ENCODE data around the gene ERP27.
A peak's percentile ranks its signal among the peaks of the same experiment; 100 is the strongest.

Gene ERP27

GRCh38 chr12:14937689-14938088 lies 648 bp downstream of the ERP27 start:
- Histone ChIP-seq H3K27ac (ENCODE audit: low read depth, low read length, severe bottlenecking) (no peak overlapping the region), H3K36me3 (ENCODE audit: control insufficient read depth, insufficient read depth, low read length) (no peaks in the 10 kb centered on the region), H3K9me3 (ENCODE audit: control insufficient read depth, low read length) (no peaks in the 10 kb centered on the region), H3K4me1 (ENCODE audit: control insufficient read depth, insufficient read depth, low read length, poor library complexity, severe bottlenecking) (peaks cover 14% of the 10 kb centered on the region), H3K4me3 (ENCODE audit: extremely low read depth, insufficient read depth, low read length, poor library complexity, severe bottlenecking) (no peak overlapping the region)
- 80% methylated on average over 1 of the region's 1 CpG; no CpG with 5 or more reads in 1 of the 2 experiments for WGBS, 2 experiments (ENCODE audit: insufficient coverage in 2 of 2)

- 92 to 100% methylated on average over 1 to 2 of the region's 3 CpGs for WGBS, 2 experiments (ENCODE audit: insufficient coverage in 2 of 2)
- H3K4me3 ChIP-seq (ENCODE audit: extremely low read depth, insufficient read depth, low read length, poor library complexity, severe bottlenecking) = no peak overlapping the region
- peaks cover 14% of the 10 kb centered on the region for H3K4me1 ChIP-seq (ENCODE audit: control insufficient read depth, insufficient read depth, low read length, poor library complexity, severe bottlenecking)
- no peaks in the 10 kb centered on the region for H3K9me3 ChIP-seq (ENCODE audit: control insufficient read depth, low read length)
- H3K36me3 ChIP-seq (ENCODE audit: control insufficient read depth, insufficient read depth, low read length) = no peaks in the 10 kb centered on the region
- H3K27ac ChIP-seq (ENCODE audit: low read depth, low read length, severe bottlenecking) = peak overlapping the region; percentile 47
These were observed 1.3 kb downstream of the ERP27 start for GRCh38 chr12:14937014-14937413.

DNA sequence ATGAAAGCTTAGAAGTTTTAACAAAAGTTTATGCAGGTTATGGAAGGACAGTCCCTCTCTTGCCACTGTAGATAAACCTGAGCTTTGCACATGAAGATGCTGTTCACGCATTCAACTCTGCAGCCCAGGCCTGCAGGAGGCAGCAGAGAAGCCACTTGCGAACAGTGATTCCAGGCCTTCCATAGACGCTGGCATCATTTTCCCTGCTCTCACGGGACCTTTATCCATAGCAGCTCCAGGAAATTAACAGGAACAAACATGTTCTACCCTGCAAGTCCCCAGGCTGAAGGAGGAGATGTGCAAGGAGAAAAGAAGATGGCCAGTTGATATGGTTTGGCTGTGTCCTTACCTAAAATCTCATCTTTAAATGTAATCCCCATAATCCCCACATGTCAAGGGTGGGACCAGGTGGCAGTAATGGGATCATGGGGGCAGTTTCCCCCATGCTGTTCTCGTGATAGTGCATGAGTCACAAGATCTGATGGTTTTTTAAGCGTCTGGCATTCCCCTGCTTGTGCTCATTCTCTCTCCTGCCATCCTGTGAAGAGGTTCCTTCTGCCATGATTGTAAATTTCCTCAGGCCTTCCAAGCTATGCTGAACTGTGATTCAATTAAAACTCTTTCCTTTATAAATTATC lies 2.0 kb downstream of the ERP27 start:
- Histone ChIP-seq H3K36me3 (ENCODE audit: control insufficient read depth, insufficient read depth, low read length) (no peaks in the 10 kb centered on the region), H3K4me1 (ENCODE audit: control insufficient read depth, insufficient read depth, low read length, poor library complexity, severe bottlenecking) (peaks cover 14% of the 10 kb centered on the region), H3K27ac (ENCODE audit: low read depth, low read length, severe bottlenecking) (peak overlapping the region; percentile 48), H3K4me3 (ENCODE audit: extremely low read depth, insufficient read depth, low read length, poor library complexity, severe bottlenecking) (no peak overlapping the region), H3K9me3 (ENCODE audit: control insufficient read depth, low read length) (no peaks in the 10 kb centered on the region)
- 65 to 67% methylated on average over 4 to 5 of the region's 6 CpGs for WGBS, 2 experiments (ENCODE audit: insufficient coverage in 2 of 2)

DNA sequence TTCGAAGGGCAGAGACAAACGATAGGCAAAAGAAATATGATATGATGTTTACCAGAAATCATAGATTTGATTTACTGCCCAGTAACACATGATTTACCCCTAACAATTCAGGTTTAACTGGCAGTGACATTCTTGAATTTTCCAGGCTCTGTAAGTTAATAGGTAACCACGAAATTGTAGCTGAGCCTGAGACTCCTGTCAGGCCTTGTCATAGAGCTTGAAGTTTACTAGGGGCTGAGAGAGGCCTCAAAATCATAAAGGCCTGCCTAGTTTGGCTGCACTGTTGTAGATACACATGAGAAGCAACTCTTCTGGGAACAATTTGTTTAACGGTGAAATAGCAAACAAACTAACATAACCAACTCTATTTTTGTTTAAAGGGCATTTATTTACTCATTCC lies 3.3 kb downstream of the ERP27 start:
- no peak overlapping the region for H3K27ac ChIP-seq (ENCODE audit: low read depth, low read length, severe bottlenecking)
- WGBS, 2 experiments (ENCODE audit: insufficient coverage in 2 of 2) = 43 to 78% methylated on average over 1 of the region's 4 CpGs

GRCh38 chr12:14934511-14934910 lies 3.8 kb downstream of the ERP27 start:
- no peaks in the 10 kb centered on the region for H3K9me3 ChIP-seq (ENCODE audit: control insufficient read depth, low read length)
- H3K4me1 ChIP-seq (ENCODE audit: control insufficient read depth, insufficient read depth, low read length, poor library complexity, severe bottlenecking) = peaks cover 14% of the 10 kb centered on the region
- no peak overlapping the region for H3K4me3 ChIP-seq (ENCODE audit: extremely low read depth, insufficient read depth, low read length, poor library complexity, severe bottlenecking)
- WGBS, 2 experiments (ENCODE audit: insufficient coverage in 2 of 2) = 89 to 100% methylated on average over 1 of the region's 2 CpGs
- no peak overlapping the region for H3K27ac ChIP-seq (ENCODE audit: low read depth, low read length, severe bottlenecking)
- no peaks in the 10 kb centered on the region for H3K36me3 ChIP-seq (ENCODE audit: control insufficient read depth, insufficient read depth, low read length)

More for the DNA sequence above, 3.3 kb downstream of the ERP27 start:
- Histone ChIP-seq H3K4me1 (ENCODE audit: control insufficient read depth, insufficient read depth, low read length, poor library complexity, severe bottlenecking) (peaks cover 14% of the 10 kb centered on the region), H3K9me3 (ENCODE audit: control insufficient read depth, low read length) (no peaks in the 10 kb centered on the region), H3K36me3 (ENCODE audit: control insufficient read depth, insufficient read depth, low read length) (no peaks in the 10 kb centered on the region), H3K4me3 (ENCODE audit: extremely low read depth, insufficient read depth, low read length, poor library complexity, severe bottlenecking) (no peak overlapping the region)

- Histone ChIP-seq H3K9me3 (ENCODE audit: control insufficient read depth, low read length) (no peaks in the 10 kb centered on the region), H3K4me3 (ENCODE audit: extremely low read depth, insufficient read depth, low read length, poor library complexity, severe bottlenecking) (no peak overlapping the region), H3K27ac (ENCODE audit: low read depth, low read length, severe bottlenecking) (no peak overlapping the region), H3K36me3 (ENCODE audit: control insufficient read depth, insufficient read depth, low read length) (no peaks in the 10 kb centered on the region), H3K4me1 (ENCODE audit: control insufficient read depth, insufficient read depth, low read length, poor library complexity, severe bottlenecking) (peaks cover 18% of the 10 kb centered on the region)
- 90 to 96% methylated on average over 3 to 4 of the region's 7 CpGs for WGBS, 2 experiments (ENCODE audit: insufficient coverage in 2 of 2)
These were observed 6.4 kb downstream of the ERP27 start for GRCh38 chr12:14931791-14932560.

DNA sequence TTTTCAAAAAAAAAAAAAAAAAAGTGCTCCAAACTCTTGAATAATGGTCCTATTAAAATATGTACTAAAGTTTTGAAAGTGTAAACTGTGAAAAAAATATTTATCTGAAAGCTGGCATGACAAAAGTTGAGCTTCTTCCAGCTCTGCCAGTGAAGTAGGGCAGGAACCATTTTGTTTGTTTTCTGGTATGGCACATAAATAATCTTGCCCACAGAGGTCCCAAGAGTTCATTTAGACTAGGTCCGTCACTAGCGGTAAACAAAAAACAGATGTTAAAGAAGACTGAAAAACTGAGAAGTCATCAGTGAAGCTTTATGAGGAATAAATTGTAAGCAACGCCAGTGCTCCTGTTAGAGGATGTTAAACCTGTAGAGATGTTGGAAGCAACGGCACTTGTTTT lies 7.0 kb downstream of the ERP27 start:
- Histone ChIP-seq H3K36me3 (ENCODE audit: control insufficient read depth, insufficient read depth, low read length) (no peaks in the 10 kb centered on the region), H3K27ac (ENCODE audit: low read depth, low read length, severe bottlenecking) (no peak overlapping the region), H3K4me1 (ENCODE audit: control insufficient read depth, insufficient read depth, low read length, poor library complexity, severe bottlenecking) (peaks cover 12% of the 10 kb centered on the region), H3K9me3 (ENCODE audit: control insufficient read depth, low read length) (no peaks in the 10 kb centered on the region), H3K4me3 (ENCODE audit: extremely low read depth, insufficient read depth, low read length, poor library complexity, severe bottlenecking) (no peak overlapping the region)
- WGBS, 2 experiments (ENCODE audit: insufficient coverage in 2 of 2) = 96 to 97% methylated on average over 4 of the region's 4 CpGs

DNA sequence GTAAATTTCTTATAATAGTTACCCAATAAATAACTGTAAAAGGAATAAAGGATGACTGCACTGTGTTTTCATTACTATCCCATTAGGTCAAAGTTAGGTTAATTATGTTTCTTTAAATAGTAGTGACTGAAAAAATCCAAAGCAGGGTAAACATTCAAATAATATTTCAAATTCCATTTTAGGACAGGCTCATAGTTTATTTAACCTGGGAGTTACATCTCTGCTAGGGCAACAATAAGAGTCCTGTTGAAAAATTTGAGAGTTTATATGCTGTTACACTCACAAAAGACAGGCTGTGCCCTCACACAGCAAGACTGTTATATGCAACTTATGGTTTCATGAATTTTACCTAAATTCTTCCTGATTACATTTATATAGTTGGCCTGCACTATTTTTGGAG lies 8.0 kb downstream of the ERP27 start:
- no peak overlapping the region for H3K27ac ChIP-seq (ENCODE audit: low read depth, low read length, severe bottlenecking)
- H3K4me1 ChIP-seq (ENCODE audit: control insufficient read depth, insufficient read depth, low read length, poor library complexity, severe bottlenecking) = peaks cover 8% of the 10 kb centered on the region
- H3K4me3 ChIP-seq (ENCODE audit: extremely low read depth, insufficient read depth, low read length, poor library complexity, severe bottlenecking) = no peak overlapping the region
- no peaks in the 10 kb centered on the region for H3K36me3 ChIP-seq (ENCODE audit: control insufficient read depth, insufficient read depth, low read length)
- H3K9me3 ChIP-seq (ENCODE audit: control insufficient read depth, low read length) = no peaks in the 10 kb centered on the region

GRCh38 chr12:14928931-14929330 lies 9.4 kb downstream of the ERP27 start:
- H3K27ac ChIP-seq (ENCODE audit: low read depth, low read length, severe bottlenecking) = peak overlapping the region; percentile 64
- H3K36me3 ChIP-seq (ENCODE audit: control insufficient read depth, insufficient read depth, low read length) = no peaks in the 10 kb centered on the region
- no peaks in the 10 kb centered on the region for H3K9me3 ChIP-seq (ENCODE audit: control insufficient read depth, low read length)
- H3K4me1 ChIP-seq (ENCODE audit: control insufficient read depth, insufficient read depth, low read length, poor library complexity, severe bottlenecking) = peaks cover 8% of the 10 kb centered on the region
- H3K4me3 ChIP-seq (ENCODE audit: extremely low read depth, insufficient read depth, low read length, poor library complexity, severe bottlenecking) = no peak overlapping the region
- WGBS, 2 experiments (ENCODE audit: insufficient coverage in 2 of 2) = 78 to 85% methylated on average over 3 of the region's 4 CpGs

DNA sequence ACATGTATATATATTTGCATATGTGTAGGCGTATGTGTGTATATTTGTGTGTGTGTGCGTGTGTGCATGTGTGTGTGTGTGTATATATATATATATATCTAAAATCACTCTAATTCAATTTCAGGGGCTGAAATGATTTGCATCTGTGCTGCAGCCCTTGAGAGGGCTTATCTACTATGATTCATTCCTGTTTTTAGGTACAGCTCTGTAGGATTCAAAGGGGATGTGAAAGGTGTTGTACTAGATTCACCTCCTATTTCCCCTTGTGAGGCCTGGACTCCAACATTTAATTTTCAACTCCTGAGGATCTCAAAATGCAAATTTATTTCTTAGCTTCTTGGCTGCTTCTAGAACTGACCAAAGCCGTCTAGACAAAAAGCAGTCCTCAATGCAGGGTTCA lies 11.1 kb downstream of the ERP27 start:
- no peaks in the 10 kb centered on the region for H3K36me3 ChIP-seq (ENCODE audit: control insufficient read depth, insufficient read depth, low read length)
- no peaks in the 10 kb centered on the region for H3K9me3 ChIP-seq (ENCODE audit: control insufficient read depth, low read length)
- no peak overlapping the region for H3K4me3 ChIP-seq (ENCODE audit: extremely low read depth, insufficient read depth, low read length, poor library complexity, severe bottlenecking)
- 75 to 91% methylated on average over 1 of the region's 3 CpGs for whole genome bisulfite sequencing, 2 experiments (ENCODE audit: insufficient coverage in 2 of 2)
- peaks cover 8% of the 10 kb centered on the region for H3K4me1 ChIP-seq (ENCODE audit: control insufficient read depth, insufficient read depth, low read length, poor library complexity, severe bottlenecking)
- H3K27ac ChIP-seq (ENCODE audit: low read depth, low read length, severe bottlenecking) = no peak overlapping the region

DNA sequence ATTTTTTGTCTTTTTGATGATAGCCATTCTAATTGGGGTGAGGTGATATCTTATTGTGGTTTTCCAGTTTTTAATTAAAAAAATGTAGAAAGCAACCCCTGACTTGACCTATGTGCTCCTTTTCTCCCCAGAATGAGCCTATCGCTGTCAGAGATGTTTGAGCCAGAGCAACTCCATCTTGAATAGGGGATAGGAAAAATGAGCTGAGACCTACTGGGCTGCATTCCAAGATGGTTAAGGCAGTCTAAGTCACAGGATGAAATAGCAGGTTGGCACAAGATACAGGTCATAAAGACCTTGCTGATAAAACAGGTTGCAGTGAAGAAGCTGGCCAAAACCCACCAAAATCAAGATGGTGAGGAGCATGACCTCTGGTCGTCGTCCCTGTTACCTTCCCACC lies 13.8 kb downstream of the ERP27 start:
- Histone ChIP-seq H3K4me3 (ENCODE audit: extremely low read depth, insufficient read depth, low read length, poor library complexity, severe bottlenecking) (no peak overlapping the region), H3K9me3 (ENCODE audit: control insufficient read depth, low read length) (no peaks in the 10 kb centered on the region), H3K27ac (ENCODE audit: low read depth, low read length, severe bottlenecking) (no peak overlapping the region), H3K4me1 (ENCODE audit: control insufficient read depth, insufficient read depth, low read length, poor library complexity, severe bottlenecking) (peaks cover 8% of the 10 kb centered on the region), H3K36me3 (ENCODE audit: control insufficient read depth, insufficient read depth, low read length) (no peaks in the 10 kb centered on the region)
- WGBS, 2 experiments (ENCODE audit: insufficient coverage in 2 of 2) = 83% methylated on average over 3 of the region's 3 CpGs; no CpG with 5 or more reads in 1 of the 2 experiments
